Endothelial cell of umbilical vein (primary cell): ENCODE results near the gene ATP13A2.
A peak's percentile ranks its signal among the peaks of the same experiment; 100 is the strongest.

ENCODE experiments used
- CTCF ChIP-seq, 2 donors: IDR thresholded peaks; 1 replicate in 1 of 2; 2 replicates in 1 of 2; pipeline ENCODE4 v1.5.1; 2011; ENCODE audit warnings: low read length in 2 of 2, mild to moderate bottlenecking in 2 of 2, moderate library complexity in 2 of 2, control low read depth in 1 of 2, inconsistent platforms in 1 of 2, low read depth in 1 of 2; ENCODE audit not compliant: insufficient read depth in 1 of 2; ENCODE audit errors: extremely low read depth in 1 of 2
- EZH2 ChIP-seq: IDR thresholded peaks from 2 replicates; pipeline ENCODE4 v1.6.1; 2012; ENCODE audit warnings: borderline replicate concordance, low read depth, mild to moderate bottlenecking, moderate library complexity, low read length, inconsistent platforms; ENCODE audit not compliant: severe bottlenecking
- FOS ChIP-seq: IDR thresholded peaks from 2 replicates; pipeline ENCODE4 v1.6.1; 2011; ENCODE audit warnings: mild to moderate bottlenecking, low read length, moderate library complexity, borderline replicate concordance; ENCODE audit not compliant: insufficient read depth
- GATA2 ChIP-seq: IDR thresholded peaks from 2 replicates; pipeline ENCODE4 v1.7.0; 2011; ENCODE audit warnings: low read depth, mild to moderate bottlenecking, moderate library complexity, mixed read lengths, low read length; ENCODE audit not compliant: insufficient read length, insufficient read depth
- JUN ChIP-seq: IDR thresholded peaks from 2 replicates; pipeline ENCODE4 v1.6.1; 2011; ENCODE audit warnings: borderline replicate concordance, low read depth; ENCODE audit not compliant: insufficient read length, insufficient read depth
- MYC ChIP-seq: IDR thresholded peaks from one replicate; pipeline ENCODE4 v1.6.1; 2011; ENCODE audit warnings: mild to moderate bottlenecking, low read depth, low read length
- POLR2A ChIP-seq: IDR thresholded peaks from 2 replicates; pipeline ENCODE4 v1.6.1; 2012; ENCODE audit warnings: low read depth, mild to moderate bottlenecking, control low read depth, low read length
- POLR2AphosphoS5 ChIP-seq: IDR thresholded peaks from 2 replicates; pipeline ENCODE4 v1.6.1; 2012; ENCODE audit warnings: low read depth, mild to moderate bottlenecking, control low read depth, low read length, moderate library complexity; ENCODE audit not compliant: insufficient read depth
- TF ChIP-seq, protein P1 (sequence below): IDR thresholded peaks from 2 replicates; pipeline ENCODE4 v1.6.1; 2011; ENCODE audit not compliant: insufficient read depth, insufficient read length

DNA sequence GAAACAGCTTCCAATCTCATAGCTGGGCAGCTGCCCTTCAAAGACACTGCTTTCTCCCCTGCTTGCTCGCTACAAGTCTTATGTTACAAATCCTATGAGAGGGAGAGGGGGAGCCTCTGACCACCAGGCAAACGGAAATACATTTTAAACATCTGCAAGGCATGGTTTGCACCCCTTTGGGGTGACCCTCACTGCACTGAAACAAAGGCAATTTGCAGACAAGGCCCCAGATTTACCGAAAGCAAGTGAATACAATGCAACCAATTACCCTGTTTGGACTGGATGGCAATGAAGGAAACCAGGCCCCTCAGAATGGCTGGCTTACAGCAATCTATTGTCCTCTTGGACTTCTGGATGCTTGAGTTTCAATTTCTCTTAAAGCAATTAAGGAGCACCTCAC is 11.8 kb upstream of the ATP13A2 start:
- TF ChIP-seq POLR2A (no peak), EZH2 (no peak), CTCF (IDR thresholded peaks at IDR 0.05; ENCODE audit: extremely low read depth in 1 of 2, insufficient read depth in 1 of 2, low read depth in 1 of 2, low read length in 2 of 2) (peak in 1 of 2 donors; percentile 2), JUN (no peak), POLR2AphosphoS5 (no peak), MYC (no peak), GATA2 (no peak), FOS (no peak)
- TF ChIP-seq, protein P1, sequence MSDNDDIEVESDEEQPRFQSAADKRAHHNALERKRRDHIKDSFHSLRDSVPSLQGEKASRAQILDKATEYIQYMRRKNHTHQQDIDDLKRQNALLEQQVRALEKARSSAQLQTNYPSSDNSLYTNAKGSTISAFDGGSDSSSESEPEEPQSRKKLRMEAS, result no peak
